Measurements from ENCODE around the gene SGCA.

The SGCA gene

DNA sequence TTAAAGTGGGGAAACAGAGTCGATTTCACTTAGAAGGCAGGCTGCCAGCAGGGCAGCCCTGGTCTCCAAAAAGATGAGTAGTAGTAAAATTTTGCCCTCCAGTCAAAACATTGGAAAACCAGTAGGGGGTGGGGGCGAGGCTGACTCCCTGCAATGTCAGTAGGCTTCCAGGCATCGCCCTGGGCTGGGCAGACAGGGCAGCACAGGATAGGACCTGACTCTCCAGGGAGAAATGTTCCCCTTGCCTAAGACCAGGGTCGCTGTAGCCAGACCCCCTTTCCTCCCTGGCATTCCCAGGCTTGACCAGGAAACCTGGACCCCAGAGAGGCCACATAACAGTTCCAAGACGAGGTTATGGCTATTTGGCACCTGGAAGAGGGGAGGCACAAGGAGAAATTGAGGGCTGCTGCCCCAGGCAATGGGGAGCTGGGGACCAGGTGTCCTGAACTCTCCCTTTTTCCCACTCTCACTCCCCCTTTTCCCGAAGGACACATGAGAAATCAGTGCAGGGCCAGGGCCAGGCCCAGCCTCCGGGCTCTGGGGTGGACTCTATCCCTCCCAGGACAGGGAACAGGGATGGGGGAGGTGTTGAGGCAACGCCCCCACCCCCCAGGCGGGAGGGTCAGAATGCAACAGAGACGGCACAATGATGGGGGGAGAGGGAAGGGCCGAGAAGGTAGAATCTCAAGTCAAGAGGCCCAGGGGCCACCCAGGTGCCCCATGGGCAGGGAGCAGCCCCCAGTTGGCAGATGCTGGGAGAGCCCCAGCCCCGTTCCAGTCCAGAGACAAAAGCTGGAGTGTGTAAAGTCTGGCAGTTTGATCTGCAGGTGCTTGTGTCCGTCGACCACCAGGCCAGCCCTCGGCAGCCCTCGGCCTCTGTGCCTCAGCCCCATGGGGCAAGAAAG is 31.3 kb upstream of the SGCA start:
- DNase-seq, result peak in 1 of 2 experiments; percentile 13

DNA sequence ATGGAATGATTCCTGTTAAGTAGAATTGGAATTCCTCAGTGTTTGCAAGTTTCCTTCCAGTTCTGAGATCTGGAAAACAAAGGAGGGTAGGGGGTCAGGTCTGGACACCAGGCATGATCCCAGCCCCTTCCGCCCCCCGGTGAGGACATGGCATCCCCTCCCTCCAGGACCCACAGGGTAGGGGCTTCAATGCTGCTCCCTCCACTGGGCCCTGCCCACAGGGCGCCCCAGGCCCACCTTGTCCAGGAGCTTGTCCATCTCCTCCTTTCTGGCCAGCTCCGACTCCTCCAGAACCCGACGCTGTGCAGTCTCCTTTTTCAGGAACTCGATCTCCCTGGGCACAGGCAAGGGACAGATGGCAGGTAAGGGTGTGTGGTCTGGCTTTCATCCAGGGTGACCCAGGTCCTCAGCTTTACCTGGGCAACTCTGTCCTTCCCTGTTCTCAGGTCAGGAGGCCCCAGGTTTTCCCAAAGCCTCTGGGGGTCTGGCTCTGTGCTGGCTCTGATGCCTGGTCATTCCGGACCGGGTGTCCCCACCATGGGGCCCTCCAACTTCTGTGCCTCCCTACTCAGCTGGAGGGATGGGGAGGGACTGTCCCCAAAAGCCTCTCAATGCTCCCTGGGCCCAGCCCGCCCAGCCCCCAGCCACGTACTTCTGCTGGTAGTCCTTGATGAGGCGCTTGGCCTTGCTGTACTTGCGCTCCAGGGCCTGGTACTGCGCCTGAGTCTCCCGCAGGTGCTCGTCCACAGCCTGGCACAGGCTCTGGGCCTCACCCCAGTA is 30.3 kb upstream of the SGCA start:
- DNase-seq, result no peak

DNA sequence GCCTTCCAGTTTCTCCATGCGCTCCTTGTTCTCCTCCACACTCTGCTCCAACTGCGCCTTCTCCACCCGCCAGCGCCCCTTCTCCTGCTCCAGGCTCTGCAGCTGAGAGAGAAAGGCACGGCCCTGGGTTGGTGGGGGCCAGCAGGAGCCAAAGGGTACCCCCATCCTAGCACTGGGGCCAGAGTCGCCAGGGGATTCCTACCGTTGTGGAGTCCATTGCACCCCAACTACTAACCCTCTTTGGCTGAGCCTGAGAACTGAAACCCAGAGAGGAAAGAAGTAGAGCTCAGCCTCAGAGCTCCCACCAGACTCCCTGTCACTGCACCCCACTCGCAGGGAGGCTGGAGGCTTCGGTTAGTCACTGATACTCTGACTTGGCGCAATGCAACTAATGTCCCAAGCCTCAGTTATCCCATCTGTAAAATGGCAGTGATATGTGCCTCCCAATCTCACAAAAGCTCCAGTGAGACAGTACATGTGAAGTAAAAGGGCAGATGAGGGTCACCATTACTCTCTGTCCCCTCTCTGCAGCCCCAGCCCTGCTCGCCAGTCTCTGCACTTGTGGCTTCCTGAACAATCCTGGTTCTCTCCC is 29.6 kb upstream of the SGCA start:
- no peak for DNase-seq

DNA sequence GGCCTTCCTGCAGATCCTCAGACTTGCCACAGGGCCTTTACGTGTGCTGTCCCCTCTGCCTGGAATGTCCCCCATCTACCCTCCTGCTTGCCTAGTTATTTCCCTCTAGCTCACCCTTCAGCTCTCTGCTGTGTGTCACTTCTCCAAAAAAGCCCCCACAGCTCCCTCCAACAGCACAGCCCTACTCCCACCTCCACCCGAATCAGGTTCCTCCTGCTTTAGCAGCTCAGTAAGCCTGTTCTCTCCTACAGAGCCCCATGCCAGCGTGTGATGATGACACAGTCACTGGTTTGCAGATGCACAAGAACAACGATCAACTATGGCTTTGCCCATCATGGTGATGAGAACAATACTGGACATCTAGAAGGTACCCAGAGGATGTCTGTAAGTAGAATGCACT is 28.8 kb upstream of the SGCA start:
- no peak for DNase-seq

DNA sequence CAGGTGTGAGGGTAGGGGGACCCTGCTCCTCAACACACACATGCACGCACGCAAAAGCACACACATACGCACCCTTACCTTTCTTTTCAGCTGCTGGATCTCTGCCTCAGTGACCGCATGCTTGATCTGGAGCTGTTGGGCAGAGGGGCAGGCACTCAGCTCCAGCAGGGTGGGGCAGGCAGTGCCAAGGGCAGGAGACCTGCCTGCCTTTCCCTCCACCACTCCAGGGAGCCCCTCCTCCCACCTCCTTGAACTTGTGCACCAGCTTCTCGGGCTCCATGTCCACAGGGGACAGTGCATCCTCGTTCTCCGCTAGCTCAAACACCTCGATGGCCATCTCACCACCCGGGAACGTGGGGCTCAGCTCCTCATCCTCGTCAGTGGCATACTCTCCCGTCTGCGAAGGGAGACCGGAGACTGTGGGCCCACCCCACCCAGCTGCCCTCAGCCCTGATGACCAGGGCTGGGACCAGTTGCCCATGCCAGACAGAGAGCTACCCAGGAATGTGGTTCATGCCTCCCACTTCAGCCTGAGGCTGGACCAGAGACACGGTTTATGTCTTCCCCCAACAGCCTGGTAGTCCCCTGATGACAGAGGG is 26.5 kb upstream of the SGCA start:
- no peak for DNase-seq

DNA sequence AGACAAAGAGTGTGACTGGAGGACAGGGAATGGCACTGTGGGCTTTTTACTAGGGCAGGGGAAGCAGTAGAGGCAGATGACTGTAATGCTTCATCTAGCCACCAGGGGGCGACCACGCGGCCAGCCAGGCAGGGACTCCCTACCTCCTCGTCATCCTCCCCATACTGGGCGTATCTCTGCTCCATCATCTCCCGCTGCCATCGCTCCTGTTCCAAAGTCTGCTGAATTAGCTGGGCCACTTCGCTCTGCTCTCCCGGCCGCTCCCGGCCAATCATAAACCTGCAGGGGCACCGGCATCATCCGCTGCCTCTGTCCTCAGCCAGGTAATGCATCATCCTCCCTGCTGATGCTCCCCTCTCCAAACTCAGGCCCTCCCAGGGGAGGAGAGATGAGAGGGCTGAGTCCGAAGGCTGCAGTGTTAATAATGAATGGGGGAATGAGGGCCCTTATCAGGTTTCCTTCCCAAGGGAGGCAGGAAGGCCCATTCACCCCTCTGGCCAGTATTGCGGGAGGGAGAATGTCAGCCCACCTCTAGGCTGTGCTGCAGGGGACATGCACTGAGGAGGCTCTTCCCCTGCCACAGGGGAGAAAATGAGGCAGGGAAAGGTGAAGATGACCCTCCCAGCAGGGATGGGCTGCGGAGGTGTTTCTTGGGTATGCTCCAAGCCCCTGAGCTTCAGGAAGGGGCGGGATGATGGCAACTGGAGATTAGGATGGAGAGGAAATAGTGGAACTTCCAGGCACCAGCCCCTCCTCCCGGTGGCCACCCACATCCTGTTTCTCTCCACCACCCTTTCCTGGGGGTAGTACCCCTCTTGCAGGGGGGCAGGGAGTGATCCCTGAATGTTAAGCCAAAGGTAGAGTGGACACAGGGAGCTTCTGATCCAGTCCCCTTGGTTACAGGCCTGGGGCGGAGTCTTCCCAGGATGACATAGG is 25.6 kb upstream of the SGCA start:
- peak; percentile 17 to 55 for DNase-seq

DNA sequence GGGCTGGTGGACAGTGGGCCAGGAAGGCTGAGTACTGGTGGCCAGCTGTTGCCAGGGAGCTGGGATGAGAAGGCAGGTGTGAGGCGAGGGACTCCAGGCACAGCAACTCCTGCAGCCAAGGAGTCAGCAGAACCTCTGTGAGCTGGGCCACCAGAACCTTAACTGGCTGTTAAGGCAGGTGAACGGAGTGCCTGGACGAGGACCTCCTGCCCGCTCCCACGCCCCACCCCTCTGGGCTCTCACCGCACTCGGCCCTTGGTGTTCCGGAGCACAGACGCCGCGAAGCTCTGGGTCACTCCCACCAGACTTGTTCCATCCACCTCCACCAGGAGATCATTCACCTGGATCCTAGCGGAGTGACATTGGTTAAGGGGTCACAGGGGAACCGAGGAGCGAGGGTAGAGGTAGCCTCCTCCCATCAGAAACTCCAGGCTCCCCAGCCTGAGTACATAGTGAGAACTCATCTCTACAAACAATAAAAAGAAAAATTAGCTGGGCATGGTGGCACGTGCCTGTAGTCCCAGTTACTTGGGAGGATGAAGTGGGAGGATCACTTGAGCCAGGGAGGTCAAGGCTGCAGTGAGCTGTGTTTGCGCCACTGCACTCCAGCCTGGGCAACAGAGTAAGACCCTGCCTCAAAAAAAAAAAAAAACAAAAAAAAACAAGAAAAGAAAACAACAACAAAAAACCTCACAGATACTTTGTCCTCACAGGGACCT is 24.6 kb upstream of the SGCA start:
- no peak for DNase-seq

DNA sequence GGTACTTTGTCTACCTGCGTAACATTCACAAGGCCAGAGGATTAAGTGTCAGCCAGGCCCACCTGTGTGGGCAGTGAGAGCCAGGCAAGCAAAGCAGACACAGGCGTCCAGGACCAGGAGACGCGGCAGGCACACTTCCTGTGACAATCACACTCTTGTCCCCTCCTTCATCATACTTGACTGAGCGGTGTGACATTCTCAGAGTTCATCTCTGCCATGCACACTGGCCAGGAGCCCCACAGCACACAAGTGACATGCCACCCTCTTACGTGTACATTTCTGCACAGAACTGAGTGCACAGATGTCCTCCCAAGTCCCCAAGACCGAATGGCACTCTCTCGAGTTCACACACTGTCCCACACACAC is 24.1 kb upstream of the SGCA start:
- no peak for DNase-seq

DNA sequence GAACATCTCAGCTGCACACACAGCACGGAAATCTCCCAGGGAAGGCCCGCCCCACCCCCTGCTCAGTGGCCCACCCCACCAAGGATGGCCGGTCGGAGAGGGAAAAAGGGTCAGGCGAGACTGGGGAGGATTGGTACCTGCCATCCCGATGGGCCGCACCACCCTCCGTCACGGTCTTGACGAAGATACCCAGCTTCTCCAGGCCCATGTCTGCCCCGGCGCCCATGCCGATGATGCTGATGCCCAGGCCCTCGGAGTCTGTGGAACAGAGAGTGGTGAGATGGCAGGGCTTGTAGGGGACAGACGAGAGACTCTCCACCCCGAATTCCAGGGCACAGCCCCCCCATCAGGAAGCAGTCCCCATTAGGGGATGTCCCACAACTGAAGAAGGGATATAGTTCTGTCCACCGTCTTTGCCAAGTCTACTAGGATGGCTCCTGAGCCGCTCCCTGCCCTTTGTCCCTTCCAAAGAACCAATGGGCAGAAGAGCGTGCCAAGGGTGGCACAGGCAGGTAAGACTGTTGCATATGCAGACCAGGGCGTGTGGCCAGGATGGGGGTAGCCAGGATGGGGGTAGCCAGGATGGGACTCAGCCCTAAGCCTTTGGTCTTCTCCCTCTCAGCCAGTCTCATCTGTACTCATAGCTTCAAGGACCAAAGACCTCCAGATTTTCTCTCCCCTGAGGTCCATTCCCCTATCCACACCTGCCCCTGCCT is 22.2 kb upstream of the SGCA start:
- DNase-seq, result no peak

DNA sequence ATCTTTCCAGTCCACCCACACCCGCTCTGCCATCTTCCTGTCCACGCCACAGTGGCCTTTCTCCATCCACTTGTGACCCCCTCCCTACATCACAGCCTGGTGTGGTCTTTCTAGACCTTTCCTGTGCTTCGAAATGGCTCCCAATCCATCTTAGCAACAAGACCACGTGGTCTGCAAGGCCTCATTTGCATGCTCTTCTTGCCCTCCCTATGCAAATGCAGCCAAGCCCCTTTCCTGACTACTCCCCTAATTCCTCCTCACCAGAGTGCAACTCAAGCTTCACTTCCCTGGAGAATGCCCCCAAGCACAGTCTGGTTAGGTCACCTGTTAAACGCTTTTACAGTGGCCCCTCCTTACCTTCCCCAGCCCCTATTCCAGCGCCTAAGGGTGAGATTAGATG is 21.4 kb upstream of the SGCA start:
- no peak for DNase-seq

DNA sequence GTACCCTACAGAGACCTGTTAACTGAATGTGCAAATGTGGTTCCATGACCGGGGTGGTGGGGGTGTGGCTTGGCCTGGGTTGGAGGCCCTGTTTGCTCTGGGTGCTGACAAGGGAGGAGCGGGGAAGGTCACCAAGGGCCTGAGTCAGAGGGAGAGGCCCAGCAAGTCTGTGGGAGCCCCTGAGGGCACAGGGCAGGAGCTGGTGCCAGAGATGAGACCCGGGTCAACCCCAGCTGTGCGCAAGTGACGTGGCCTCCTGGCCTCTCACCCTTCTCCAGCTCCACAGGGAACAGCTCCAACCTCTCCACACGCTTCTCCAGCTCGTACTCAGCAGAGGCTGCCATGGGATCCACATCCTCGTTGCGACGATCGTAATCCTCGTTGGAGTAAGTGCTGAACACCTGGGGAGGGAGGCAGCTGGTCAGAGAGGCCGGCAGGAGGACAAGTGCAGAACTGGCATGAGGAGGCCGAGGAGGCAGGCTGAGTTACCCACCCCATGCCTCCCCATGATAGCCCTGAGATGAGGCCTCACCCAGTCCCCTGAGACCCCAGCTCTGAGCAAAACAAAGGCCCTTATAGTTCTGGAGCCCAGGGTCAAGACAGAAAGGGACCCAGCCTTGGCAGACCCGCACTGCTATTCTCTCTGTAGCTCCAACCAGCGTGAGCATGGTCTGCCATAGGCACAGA is 20.8 kb upstream of the SGCA start:
- DNase-seq, result no peak

DNA sequence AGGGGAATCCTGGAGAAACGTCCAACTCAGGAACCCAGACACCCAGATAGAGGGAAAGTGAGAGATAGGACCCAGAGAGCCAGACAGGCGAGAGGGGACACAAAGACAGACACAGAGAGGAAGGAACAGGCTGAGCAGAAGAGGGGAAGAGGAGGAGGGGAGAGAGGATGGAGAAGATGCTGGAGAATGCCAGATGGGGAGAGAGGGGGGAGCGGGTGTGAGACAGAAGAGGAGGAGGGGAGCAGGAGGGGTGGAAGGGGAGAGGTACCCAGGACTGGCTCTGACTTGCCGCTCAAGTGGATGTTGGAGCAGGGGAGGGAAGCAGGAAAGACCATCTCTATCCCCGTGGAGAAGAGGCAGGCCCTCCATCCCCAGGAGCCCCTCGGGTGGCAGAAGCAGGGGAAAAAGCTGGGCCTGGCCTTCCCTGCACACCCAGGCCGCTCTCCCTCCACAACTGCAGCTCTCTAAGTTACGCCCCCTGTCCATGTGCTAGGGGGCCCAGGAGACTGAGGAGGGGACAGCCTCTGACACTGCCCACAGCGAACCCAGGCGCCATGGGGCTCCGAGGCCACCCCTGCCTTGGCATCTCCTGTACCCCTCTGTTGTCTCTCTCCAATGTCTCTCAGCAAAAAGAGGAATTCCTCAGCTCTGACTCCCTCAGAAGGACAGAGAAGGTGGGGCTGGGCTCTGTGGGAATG is 20.1 kb upstream of the SGCA start:
- DNase-seq, result peak; percentile 56 to 78

DNA sequence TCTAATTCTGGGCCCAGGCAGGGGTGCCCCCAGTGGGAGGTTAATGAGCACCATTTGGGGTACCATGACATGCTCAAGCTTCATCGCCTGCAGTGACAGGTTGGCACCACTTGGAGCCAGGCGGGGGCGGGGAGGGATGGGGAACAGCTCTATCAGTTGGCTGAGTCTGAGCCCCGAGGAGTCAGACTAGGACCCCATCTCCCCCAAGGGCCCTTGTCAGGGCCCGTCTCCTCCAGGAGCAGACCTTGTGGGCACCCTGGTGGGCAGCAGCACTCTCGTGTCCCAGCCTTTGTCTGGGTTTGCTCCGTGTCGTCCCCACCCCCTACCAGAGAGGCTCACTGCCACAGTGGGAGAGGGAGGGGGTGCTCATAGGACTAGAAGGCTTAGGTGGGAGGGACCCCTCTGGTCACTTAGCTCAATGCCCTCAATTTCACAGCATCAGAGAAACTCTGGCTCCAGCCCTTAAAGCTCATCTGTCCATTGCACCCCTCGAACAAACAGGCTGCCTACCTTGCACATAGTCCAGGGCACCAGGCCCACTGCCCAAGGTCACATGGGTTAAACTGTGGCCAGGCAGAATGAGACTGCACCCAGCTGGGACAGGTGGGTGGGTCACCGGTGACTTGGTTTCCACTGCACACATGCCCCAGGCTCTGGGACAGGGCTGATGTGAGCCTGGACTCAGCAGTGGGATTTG is 19.4 kb upstream of the SGCA start:
- DNase-seq, result no peak

DNA sequence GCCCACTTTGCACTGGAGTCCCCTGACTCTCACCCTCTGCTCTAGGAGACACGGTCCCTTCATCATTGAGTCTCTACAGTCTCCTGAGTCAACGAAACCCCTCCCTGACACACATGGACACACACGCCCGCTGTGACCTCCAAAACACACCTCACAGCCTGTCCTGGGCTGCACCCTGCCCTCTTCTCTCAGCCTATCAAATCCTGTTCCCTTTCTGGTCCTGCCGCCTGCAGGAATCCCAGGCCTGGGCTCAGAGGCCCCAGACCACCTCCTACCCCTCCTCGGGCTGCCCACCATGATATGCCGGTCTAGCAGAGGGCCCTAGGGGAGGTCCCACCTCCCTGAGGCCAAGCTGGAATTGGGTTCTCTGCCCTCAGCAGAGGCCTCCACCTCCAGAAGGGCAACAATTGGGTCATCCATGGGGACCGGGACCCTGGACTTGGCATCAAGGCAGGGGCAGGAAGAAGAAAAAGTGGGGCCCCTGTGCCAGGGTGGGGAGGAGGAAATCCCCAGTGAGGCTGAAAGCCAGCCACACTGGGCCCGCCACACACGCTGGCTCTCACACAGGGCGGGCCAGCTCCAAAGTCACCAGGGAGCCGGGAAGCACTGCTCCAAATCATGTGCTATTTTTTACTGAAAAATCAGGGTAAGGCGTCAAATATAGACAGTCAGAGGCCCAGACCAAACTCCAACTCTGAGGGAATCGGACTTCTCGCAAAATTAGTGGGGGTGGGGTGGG is 18.7 kb upstream of the SGCA start:
- DNase-seq, result no peak

DNA sequence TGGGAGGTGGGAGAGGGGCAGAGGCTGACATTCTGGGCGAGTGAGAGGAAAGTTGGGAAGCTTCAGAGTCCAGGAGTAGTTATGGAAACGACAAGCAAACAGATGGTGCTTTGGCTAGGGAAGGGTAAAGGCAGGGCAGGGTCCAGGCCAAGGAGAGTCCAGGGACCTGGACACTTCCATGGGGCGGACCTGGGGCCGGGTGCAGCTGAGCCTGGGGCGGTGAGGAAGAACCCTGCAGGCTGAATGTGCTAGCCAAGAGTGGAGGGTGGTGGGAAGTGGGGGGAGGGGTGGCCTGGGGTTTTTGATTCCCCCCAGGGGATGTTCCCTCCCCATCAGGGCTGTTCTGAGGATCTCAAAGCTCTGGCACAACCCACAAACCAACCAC is 18.0 kb upstream of the SGCA start:
- DNase-seq, result no peak

DNA sequence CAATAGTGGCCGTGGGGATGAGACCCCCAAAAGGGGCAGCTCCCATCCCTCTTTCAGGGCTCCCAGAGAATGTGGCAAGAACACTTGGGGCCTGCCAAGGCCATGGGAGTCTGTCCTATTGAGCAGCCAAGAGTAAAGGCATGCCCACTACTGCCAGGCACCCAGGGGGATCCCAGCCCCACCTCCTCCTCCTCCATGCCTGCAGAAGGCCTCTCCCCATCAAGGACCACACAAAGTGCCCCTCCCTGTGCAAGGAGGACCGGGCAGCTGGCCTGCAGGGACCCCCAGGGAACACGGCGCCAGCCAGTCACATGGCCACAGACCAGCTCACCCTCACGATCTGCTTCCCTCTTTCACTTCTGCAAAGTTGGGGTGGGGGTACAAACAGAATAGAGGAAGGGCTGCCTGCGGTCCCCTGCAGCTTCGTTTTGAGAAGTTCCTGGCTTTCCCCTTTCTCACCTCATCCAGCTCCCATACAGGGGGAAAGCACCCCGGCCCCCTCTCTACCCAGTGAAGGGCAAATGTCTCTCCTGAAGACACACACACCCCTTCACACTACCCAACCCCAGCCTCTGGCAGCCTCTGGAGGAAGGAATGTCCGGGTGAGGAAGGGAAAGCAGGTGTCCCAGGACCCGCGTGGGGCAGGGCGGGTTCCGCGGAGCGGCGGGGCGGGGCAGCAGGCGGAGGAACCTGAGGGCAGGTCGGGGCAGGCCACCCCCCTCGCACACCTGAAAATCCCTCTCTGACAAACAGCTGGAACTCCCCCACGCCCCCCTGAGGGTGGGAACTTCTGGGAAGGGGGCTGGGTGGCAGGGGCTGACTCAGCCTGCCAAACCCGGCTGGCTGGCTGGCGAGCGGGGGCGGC is 17.3 kb upstream of the SGCA start:
- DNase-seq, result peak in 1 of 2 experiments; percentile 57

DNA sequence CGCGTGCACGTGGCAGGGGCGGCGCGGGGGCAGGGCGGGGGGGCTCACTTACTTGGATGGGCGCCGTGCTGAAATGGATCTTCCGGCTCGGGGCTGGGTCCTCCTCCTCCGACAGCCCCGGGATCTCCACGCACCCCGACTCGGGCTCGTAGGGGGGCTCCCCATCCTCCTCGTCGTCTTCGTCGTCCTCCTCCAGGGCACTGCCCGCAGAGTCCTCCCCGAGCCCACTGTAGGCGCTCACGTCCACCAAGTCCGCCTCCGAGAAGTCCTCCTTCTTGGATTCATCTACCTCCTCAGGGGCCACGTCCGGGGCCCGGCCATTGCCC is 16.8 kb upstream of the SGCA start:
- DNase-seq, result no peak

All from NCI-H524 (cell line).